GM21390 (cell line): Measurements from ENCODE around the gene PSMF1.

Experiments
- ATAC-seq: cut with Tn5 transposase; IDR thresholded peaks from one replicate; pipeline ENCODE4 v1.9.1; 2021; ENCODE audit not compliant: unreplicated experiment

Gene PSMF1

DNA sequence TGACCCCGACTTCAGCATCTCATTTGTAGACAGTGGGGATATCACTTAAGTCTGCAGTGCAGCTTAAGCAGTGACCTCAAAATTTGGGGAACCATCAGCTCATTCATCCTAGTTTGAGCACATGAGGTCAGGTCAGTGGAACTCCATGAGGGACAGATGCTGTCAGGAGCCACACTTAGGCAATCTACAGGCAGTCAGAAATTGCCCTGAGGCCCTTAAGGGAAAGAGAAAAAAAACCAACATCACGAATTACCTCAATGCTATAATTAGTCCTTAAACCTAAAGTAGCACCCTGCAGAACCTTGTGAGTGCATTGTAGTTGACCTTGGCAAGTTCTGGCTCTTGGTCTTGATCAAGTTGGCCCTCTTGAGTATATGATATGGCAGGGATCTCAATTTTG is 45.3 kb downstream of the PSMF1 start:
- ATAC-seq = no peak

DNA sequence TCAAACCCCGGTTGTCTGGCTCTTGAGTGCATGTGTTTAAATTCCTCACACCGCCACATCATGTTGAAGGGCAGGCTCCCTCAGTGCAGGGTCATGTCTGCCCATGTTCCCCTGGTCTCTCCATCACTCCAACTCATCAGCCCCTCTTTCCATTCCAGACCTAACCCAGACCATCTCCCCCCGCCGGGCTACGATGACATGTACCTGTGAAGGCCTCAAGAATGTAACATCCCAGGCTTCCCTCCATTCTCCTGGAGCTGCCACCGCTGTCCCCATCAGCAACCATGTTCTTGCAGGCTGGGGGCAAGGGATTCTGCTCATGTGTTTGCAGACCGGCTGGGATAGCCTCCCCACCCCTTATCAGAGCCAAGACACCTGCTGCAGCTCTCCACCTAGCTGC is 46.5 kb downstream of the PSMF1 start:
- no peak for ATAC-seq

- ATAC-seq = no peak
Observed at GRCh38 chr20:1165521-1165920, 47.1 kb downstream of the PSMF1 start.

- no peak for ATAC-seq
Observed at GRCh38 chr20:1165941-1166340, 47.5 kb downstream of the PSMF1 start.

DNA sequence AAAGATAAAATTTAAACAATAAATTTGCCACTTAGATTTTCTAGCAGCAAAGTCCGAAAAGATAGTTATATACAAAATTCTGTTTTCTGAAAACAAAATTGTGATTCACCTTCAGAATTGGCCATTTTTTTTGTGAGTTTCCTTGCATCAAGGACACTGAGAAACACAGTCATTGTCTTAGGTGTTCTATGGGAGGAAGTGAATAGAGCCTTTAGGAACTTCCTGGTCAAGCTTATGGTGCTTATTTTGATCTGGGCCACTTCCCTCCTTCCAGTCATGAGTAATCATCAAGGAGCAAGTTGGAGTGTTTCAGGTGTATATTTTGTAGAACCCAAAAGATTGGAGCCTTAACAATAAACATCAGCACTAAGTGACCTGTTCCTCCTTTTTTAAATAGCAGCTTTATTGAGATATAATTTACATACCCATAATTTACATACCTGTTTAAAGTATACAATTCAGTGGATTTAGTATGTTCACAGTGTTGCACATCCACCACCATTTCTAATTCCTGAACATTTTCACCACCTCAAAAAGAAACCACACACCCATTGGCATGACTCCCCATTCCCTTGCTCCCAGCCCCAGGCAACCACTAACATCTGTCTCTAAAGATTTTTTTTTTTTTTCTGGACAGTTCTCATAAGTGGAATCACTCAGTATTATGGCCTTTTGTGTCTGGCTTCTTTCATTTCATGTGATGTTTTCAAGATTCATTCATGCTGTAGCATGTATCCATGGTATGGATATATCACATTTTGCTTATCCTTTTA is 48.7 kb downstream of the PSMF1 start:
- no peak for ATAC-seq

- ATAC-seq = no peak
Observed at GRCh38 chr20:1169224-1169623, 50.8 kb downstream of the PSMF1 start.

- ATAC-seq = no peak
Observed at GRCh38 chr20:1171461-1172093, 53.2 kb downstream of the PSMF1 start.

- no peak for ATAC-seq
Observed at GRCh38 chr20:1173698-1174097, 55.3 kb downstream of the PSMF1 start.

GRCh38 chr20:1174787-1175186 is 56.4 kb downstream of the PSMF1 start:
- ATAC-seq = no peak

- no peak for ATAC-seq
Observed at GRCh38 chr20:1177680-1178079, 59.3 kb downstream of the PSMF1 start.

GRCh38 chr20:1178103-1178502 is 59.7 kb downstream of the PSMF1 start:
- no peak for ATAC-seq

DNA sequence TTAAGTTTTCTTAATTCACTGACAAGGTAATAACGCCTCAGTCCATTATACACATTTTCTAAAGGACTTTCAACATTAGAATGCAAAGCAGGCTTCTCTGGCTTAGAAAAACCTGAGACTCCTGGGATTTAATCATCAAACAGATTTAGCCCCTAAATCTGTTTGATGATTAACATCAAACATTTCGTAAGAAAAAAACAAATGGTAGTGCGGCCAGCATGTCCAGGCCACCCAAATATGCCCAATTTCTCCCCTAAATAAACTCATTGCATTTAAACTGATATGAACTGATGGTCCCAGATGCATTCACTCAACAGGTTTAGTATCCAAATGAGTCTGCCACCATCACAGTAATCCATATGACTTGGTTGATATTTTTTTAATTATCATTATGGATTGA is 60.2 kb downstream of the PSMF1 start:
- no peak for ATAC-seq

DNA sequence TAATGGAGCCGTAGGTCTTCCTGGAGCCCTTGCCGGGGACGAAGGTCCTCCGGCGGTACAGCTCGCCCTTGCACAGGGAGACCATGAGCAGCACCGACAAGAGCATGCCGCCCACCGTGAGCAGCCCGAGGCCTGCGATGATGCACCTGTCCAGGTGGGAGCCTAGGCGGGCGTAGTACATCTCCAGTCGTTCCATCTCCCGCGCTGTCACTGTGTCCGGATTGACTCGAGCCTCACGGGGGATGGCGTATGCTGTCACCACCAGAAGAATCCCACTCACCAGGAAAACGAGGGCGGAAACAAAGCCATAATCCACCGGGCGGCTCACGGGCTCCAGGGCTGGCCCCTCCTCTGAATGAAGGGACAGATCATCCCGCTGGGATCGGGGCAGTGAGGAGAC is 62.5 kb downstream of the PSMF1 start:
- ATAC-seq = no peak

GRCh38 chr20:1182106-1182505 is 63.7 kb downstream of the PSMF1 start:
- ATAC-seq = no peak

GRCh38 chr20:1183153-1183552 is 64.8 kb downstream of the PSMF1 start:
- ATAC-seq = no peak

DNA sequence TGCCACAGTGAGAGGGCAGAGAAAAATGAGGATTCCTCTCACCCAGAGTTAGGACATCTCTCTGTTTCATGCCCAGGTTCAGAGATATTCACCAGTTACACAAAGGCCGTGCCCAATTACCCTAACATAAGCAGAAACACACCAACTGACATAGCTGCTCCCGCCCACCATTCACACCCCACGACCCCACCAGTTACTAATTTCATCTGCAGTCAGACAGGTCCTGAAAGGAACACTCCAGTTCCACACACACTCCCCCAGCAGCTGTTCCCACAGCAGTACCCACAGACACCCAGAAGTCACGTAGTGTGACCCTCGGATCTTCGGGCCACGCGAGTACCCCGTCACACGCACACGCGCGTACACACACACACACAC is 65.8 kb downstream of the PSMF1 start:
- ATAC-seq = no peak

DNA sequence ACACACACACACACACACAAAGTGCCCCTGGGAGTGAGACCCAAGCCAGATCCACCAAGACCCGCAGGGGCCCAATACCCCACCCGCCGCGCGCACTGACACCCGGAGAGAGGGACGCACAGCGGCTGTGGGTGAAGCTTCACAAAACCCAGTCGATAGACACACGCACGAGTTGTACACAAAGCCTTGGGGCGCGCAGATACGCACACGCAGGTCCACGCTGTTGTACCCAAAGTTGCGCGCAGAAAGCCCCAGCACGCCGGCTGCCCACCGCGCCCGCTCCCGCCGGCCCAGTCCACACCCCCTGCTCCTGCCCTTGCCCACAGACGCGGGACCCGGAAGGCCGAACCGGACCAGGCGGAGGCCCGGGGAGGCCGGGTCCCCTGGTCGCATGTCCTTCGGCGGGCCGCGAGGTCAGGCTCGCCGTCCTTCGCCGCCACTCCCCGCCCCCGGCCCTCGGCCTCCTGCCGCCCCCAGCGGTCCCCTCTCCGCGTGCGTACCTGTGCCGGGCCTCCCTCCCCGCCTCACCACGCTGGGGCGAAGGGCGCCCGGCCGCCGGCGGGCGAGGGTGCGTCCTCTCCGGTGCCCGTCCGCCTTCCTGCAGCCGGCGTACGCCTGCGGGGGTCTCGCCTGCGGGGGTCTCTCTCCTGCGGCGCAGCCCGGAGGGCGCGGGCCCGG is 66.4 kb downstream of the PSMF1 start, which contains the start of gene TMEM74B:
Gene TMEM74B, minus strand, starts transcription at position 344 of the 678 bp plus-strand sequence. CDS start 1,180 bp downstream, outside the sequence.
- no peak for ATAC-seq

- no peak for ATAC-seq
Observed at GRCh38 chr20:1185316-1185741, 66.9 kb downstream of the PSMF1 start.

GRCh38 chr20:1185790-1186334 is 67.5 kb downstream of the PSMF1 start:
- ATAC-seq = no peak

GRCh38 chr20:1186367-1186991 is 68.1 kb downstream of the PSMF1 start:
- no peak for ATAC-seq

DNA sequence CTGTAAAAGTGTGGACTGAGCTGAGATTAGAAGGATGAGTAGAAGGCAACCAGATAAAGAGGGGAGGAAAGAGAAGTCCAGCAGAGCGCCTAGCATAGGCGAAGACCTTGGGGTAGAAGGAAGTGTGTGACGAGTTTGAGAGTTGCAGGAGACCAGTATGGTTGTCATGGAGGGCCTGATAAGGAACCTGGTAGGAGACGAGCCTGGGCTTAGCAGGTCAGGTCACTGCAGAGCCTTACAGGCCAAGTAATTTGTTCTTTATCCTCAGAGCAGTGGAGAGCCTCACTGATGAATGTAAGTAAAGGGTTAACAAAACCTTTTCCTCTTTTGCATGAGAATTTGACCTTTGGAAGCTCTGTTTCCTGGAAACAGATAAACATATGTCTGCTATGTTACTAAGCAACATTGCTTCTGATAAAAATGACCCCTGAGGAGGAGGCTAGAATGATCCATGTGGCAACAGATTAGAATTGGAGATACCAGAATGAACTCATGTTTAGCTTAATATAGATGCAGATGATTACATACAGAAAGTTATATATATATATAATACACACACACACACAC is 69.3 kb downstream of the PSMF1 start:
- ATAC-seq = no peak
